H1 (cell line): ENCODE results near the gene STARD3NL. TPM values are rescaled to one million over a fixed set of nuclear protein-coding genes. Genes with fewer than 3 reads are reported as not detected.

Experiments
- CTCF ChIA-PET: fragments of 300-600 bp; sonication (Branson Sonifier 250); formaldehyde crosslinking; loops from one replicate; lab custom pipeline; 2021; ENCODE audit not compliant: partially characterized antibody; lab: Charles Lee
- POLR2A ChIA-PET: fragments of 300-600 bp; sonication (Branson Sonifier 250); formaldehyde crosslinking; loops from one replicate; lab custom pipeline; 2021; ENCODE audit warnings: inconsistent platforms; ENCODE audit not compliant: partially characterized antibody; lab: Charles Lee
- DNase-seq, 2 experiments: peaks; one replicate each; pipeline versions ENCODE4 v3.0.0 to v3.0.0-alpha.2; 2010 to 2022; ENCODE audit warnings: low spot score in 2 of 2, low read depth in 1 of 2, mixed read lengths in 1 of 2
- FAIRE-seq: peaks from 2 replicates; lab custom pipeline; 2011; peaks lifted over from hg19 to GRCh38; lab: Jason Lieb, UNC
- H2AFZ ChIP-seq: 2 replicates; pipeline ENCODE4 v1.8.1; 2012; ENCODE audit warnings: low read length, inconsistent platforms
- H2AK5ac ChIP-seq: 2 replicates; pipeline ENCODE4 v1.6.1; 2013; ENCODE audit warnings: low read depth, low read length
- H2BK120ac ChIP-seq: replicated peaks from 2 replicates; pipeline ENCODE3; 2013; ENCODE audit warnings: low read depth, low read length, inconsistent platforms
- H2BK12ac ChIP-seq: 2 replicates; pipeline ENCODE4 v1.6.1; 2013; ENCODE audit warnings: low read depth, low read length
- H2BK15ac ChIP-seq: 2 replicates; pipeline ENCODE4 v1.6.1; 2013; ENCODE audit warnings: low read length
- H2BK20ac ChIP-seq: 2 replicates; pipeline ENCODE4 v1.6.1; 2013; ENCODE audit warnings: low read length
- H2BK5ac ChIP-seq: 2 replicates; pipeline ENCODE4 v1.6.1; 2013; ENCODE audit warnings: low read depth, low read length
- H3K14ac ChIP-seq: 2 replicates; pipeline ENCODE4 v1.6.1; 2013; ENCODE audit warnings: inconsistent platforms; ENCODE audit not compliant: insufficient read length
- H3K18ac ChIP-seq: 2 replicates; pipeline ENCODE4 v1.6.1; 2013; ENCODE audit warnings: low read length; ENCODE audit errors: extremely low read depth
- H3K23ac ChIP-seq: 2 replicates; pipeline ENCODE4 v1.6.1; 2013; ENCODE audit warnings: inconsistent platforms; ENCODE audit not compliant: insufficient read length
- H3K23me2 ChIP-seq: 2 replicates; pipeline ENCODE4 v1.6.1; 2013; ENCODE audit warnings: low read depth, low read length
- H3K27ac ChIP-seq: 2 replicates; pipeline ENCODE4 v1.6.1; 2011; ENCODE audit warnings: low read depth, low read length, inconsistent platforms
- H3K27me3 ChIP-seq, 4 experiments: replicated peaks in 1 of 4; 1 replicate in 1 of 4; 2 replicates in 3 of 4; pipeline versions ENCODE4 v1.6.1 to v1.8.1; 2011 to 2013; ENCODE audit warnings: low read length in 3 of 4, mild to moderate bottlenecking in 3 of 4, inconsistent platforms in 2 of 4, mixed read lengths in 2 of 4, moderate library complexity in 1 of 4; ENCODE audit not compliant: control insufficient read depth in 3 of 4, insufficient read depth in 3 of 4; ENCODE audit errors: extremely low read depth in 1 of 4
- H3K36me3 ChIP-seq, 4 experiments: 2 replicates each; pipeline versions ENCODE4 v1.6.1 to v1.8.1; 2011 to 2013; ENCODE audit warnings: mild to moderate bottlenecking in 4 of 4, low read length in 3 of 4, moderate library complexity in 2 of 4, control low read depth in 1 of 4, inconsistent platforms in 1 of 4; ENCODE audit not compliant: insufficient read depth in 4 of 4, control insufficient read depth in 2 of 4
- H3K4ac ChIP-seq: replicated peaks from 2 replicates; pipeline ENCODE3; 2013; ENCODE audit warnings: low read length, low read depth, mixed read lengths, inconsistent platforms; ENCODE audit not compliant: insufficient read length
- H3K4me1 ChIP-seq, 4 experiments: replicated peaks in 1 of 4; 1 replicate in 1 of 4; 2 replicates in 3 of 4; pipeline versions ENCODE4 v1.6.1 to v1.8.1; 2011 to 2013; ENCODE audit warnings: low read length in 3 of 4, inconsistent platforms in 2 of 4, mixed read lengths in 1 of 4; ENCODE audit not compliant: insufficient read depth in 4 of 4, control insufficient read depth in 3 of 4
- H3K4me2 ChIP-seq, 2 experiments: 2 replicates each; pipeline versions ENCODE4 v1.6.1 to v1.8.1; 2011 to 2013; ENCODE audit warnings: low read depth in 2 of 2, low read length in 2 of 2, control low read depth in 1 of 2, inconsistent platforms in 1 of 2, mild to moderate bottlenecking in 1 of 2; ENCODE audit not compliant: insufficient read depth in 1 of 2
- H3K4me3 ChIP-seq, 4 experiments: fragments of 200-600, 300-600 bp in 1 of 4; sonication (generic), shearing (Covaris generic), sonication (Bioruptor Twin) in 1 of 4; 2 replicates each; pipeline versions ENCODE4 v1.5.1 to v1.8.1; 2011 to 2016; ENCODE audit warnings: low read length in 4 of 4, low read depth in 3 of 4, control low read depth in 2 of 4, inconsistent platforms in 2 of 4, mild to moderate bottlenecking in 2 of 4, mixed read lengths in 1 of 4, moderate library complexity in 1 of 4; ENCODE audit not compliant: insufficient read depth in 2 of 4; ENCODE audit errors: extremely low read depth in 1 of 4
- H3K56ac ChIP-seq: replicated peaks from 2 replicates; pipeline ENCODE3; 2013; ENCODE audit warnings: low read depth, mild to moderate bottlenecking, mixed read lengths, low read length, inconsistent platforms; ENCODE audit not compliant: insufficient read length
- H3K79me1 ChIP-seq: 2 replicates; pipeline ENCODE4 v1.6.1; 2013; ENCODE audit warnings: low read depth, low read length, control low read depth
- H3K79me2 ChIP-seq, 2 experiments: 2 replicates each; pipeline versions ENCODE4 v1.6.1 to v1.8.1; 2012 to 2013; ENCODE audit warnings: low read length in 2 of 2, mild to moderate bottlenecking in 2 of 2, inconsistent platforms in 1 of 2; ENCODE audit not compliant: insufficient read depth in 2 of 2, control insufficient read depth in 1 of 2
- H3K9ac ChIP-seq, 4 experiments: replicated peaks in 1 of 4; 1 replicate in 1 of 4; 2 replicates in 3 of 4; pipeline versions ENCODE4 v1.6.1 to v1.8.1; 2011 to 2013; ENCODE audit warnings: low read depth in 3 of 4, low read length in 3 of 4, control low read depth in 2 of 4, mild to moderate bottlenecking in 2 of 4, moderate library complexity in 2 of 4, inconsistent platforms in 1 of 4; ENCODE audit errors: extremely low read depth in 1 of 4
- H3K9me3 ChIP-seq, 2 experiments: 2 replicates each; pipeline versions ENCODE4 v1.6.1 to v1.8.1; 2012 to 2013; ENCODE audit warnings: mild to moderate bottlenecking in 2 of 2, moderate library complexity in 2 of 2, control low read depth in 1 of 2, inconsistent platforms in 1 of 2, low read depth in 1 of 2, low read length in 1 of 2, mixed read lengths in 1 of 2; ENCODE audit not compliant: insufficient read depth in 2 of 2
- H4K20me1 ChIP-seq, 2 experiments: replicated peaks in 1 of 2; 2 replicates each; pipeline versions ENCODE3 to v1.8.1; 2011 to 2013; ENCODE audit warnings: inconsistent platforms in 2 of 2, low read length in 2 of 2, mild to moderate bottlenecking in 1 of 2; ENCODE audit not compliant: insufficient read depth in 2 of 2, control insufficient read depth in 1 of 2
- H4K5ac ChIP-seq: 2 replicates; pipeline ENCODE4 v1.6.1; 2013; ENCODE audit warnings: low read length, low read depth, mixed read lengths, inconsistent platforms; ENCODE audit not compliant: insufficient read length
- H4K8ac ChIP-seq: 2 replicates; pipeline ENCODE4 v1.8.0; 2013; ENCODE audit warnings: mild to moderate bottlenecking, moderate library complexity, low read length, inconsistent platforms; ENCODE audit not compliant: insufficient read depth; ENCODE audit errors: extremely low read depth
- H4K91ac ChIP-seq: replicated peaks from 2 replicates; pipeline ENCODE3; 2013; ENCODE audit warnings: low read length, mixed read lengths, inconsistent platforms; ENCODE audit not compliant: insufficient read length
- BRCA1 ChIP-seq: IDR thresholded peaks from 2 replicates; pipeline ENCODE4 v1.6.1; 2012; ENCODE audit warnings: low read depth, low read length, improper control_type of control experiment
- CEBPB ChIP-seq: IDR thresholded peaks from 2 replicates; pipeline ENCODE4 v1.6.1; 2012; ENCODE audit warnings: low read depth, low read length
- CHD2 ChIP-seq: IDR thresholded peaks from 2 replicates; pipeline ENCODE4 v1.6.1; 2012; ENCODE audit warnings: low read length, improper control_type of control experiment
- EGR1 ChIP-seq: IDR thresholded peaks from 2 replicates; pipeline ENCODE4 v1.6.1; 2011; ENCODE audit warnings: low read depth, low read length, borderline replicate concordance
- GTF2F1 ChIP-seq: IDR thresholded peaks from 2 replicates; pipeline ENCODE4 v1.6.1; 2012; ENCODE audit warnings: low read depth, low read length, improper control_type of control experiment, borderline replicate concordance
- HDAC2 ChIP-seq, 2 experiments: fragments of 300-600 bp in 1 of 2; sonication (generic) in 1 of 2; IDR thresholded peaks; 2 replicates each; pipeline ENCODE4 v1.6.1; 2011 to 2012; ENCODE audit warnings: low read depth in 2 of 2, low read length in 2 of 2, mild to moderate bottlenecking in 2 of 2, moderate library complexity in 2 of 2, borderline replicate concordance in 1 of 2, inconsistent platforms in 1 of 2
- KDM1A ChIP-seq: fragments of 200-600, 300-600 bp; sonication (generic); IDR thresholded peaks from 2 replicates; pipeline ENCODE4 v1.7.1; 2016; ENCODE audit warnings: mild to moderate bottlenecking, low read length, borderline replicate concordance
- MAX ChIP-seq: IDR thresholded peaks from 2 replicates; pipeline ENCODE4 v1.6.1; 2012; ENCODE audit warnings: inconsistent platforms
- RBBP5 ChIP-seq: IDR thresholded peaks from 2 replicates; pipeline ENCODE4 v1.7.1; 2012; ENCODE audit warnings: low read depth, mild to moderate bottlenecking, inconsistent platforms, low read length, moderate library complexity, borderline replicate concordance
- SIX5 ChIP-seq: IDR thresholded peaks from 2 replicates; pipeline ENCODE4 v1.6.1; 2011; ENCODE audit warnings: mild to moderate bottlenecking, low read depth, low read length
- SP4 ChIP-seq: IDR thresholded peaks from 2 replicates; pipeline ENCODE4 v1.6.1; 2012; ENCODE audit warnings: low read length, inconsistent platforms
- TBP ChIP-seq: IDR thresholded peaks from 2 replicates; pipeline ENCODE4 v1.6.1; 2011; ENCODE audit warnings: low read depth, low read length, improper control_type of control experiment
- TCF12 ChIP-seq: IDR thresholded peaks from 2 replicates; pipeline ENCODE4 v1.6.1; 2011; ENCODE audit warnings: low read depth, mild to moderate bottlenecking, low read length
- YY1 ChIP-seq: IDR thresholded peaks from 2 replicates; pipeline ENCODE4 v1.6.1; 2011; ENCODE audit warnings: low read depth, mild to moderate bottlenecking, low read length
- WGBS, 2 experiments: shearing (Covaris generic) in 1 of 2; methylation state at CpG; one replicate each; pipeline versions ENCODE4 v1.1.6 to v1.1.7; 2013 to 2015; ENCODE audit warnings: low lambda C conversion rate in 2 of 2, mixed read lengths in 2 of 2, inconsistent platforms in 1 of 2, low coverage in 1 of 2, missing lambda C conversion rate in 1 of 2; ENCODE audit not compliant: insufficient replicate concordance in 2 of 2, insufficient coverage in 1 of 2, insufficient read length in 1 of 2; ENCODE audit errors: extremely low coverage in 1 of 2, missing lambda C conversion rate in 1 of 2; 5-methylcytosine and 5-hydroxymethylcytosine counted together
- polyA plus RNA-seq, 7 experiments: library from polyadenylated mRNA; depleted of rRNA in 3 of 7; stranded (reverse) in 5 of 7; unstranded in 2 of 7; fragments of >200 nt in 5 of 7; fragments of 200-250 nt in 2 of 7; gene quantifications; 1 replicate in 5 of 7; 2 replicates in 1 of 7; 4 replicates in 1 of 7; pipeline versions ENCODE4 v1.2.1 to v1.2.3, GENCODE V29; 2011 to 2013; ENCODE audit warnings: missing spikeins in 2 of 7, mixed read lengths in 2 of 7
- total RNA-seq: library from RNA; stranded (reverse); fragmentation: NEBNext Ultra II Directional; extraction: Animal tissue kit (Norgen Biotek cat#: 25700); gene quantifications from 2 replicates; pipeline ENCODE4 v1.2.1, GENCODE V29; 2021

STARD3NL gene
- total and polyA plus RNA-seq, 2 of the 8 experiments (the other 6 are each of a cell fraction or from before 2014, with no cell fraction given): 27.1 to 40.5 TPM

GRCh38 chr7:38147005-38147404 is 31.0 kb upstream of the STARD3NL start:
- no peaks in the 10 kb centered on the region for H3K9me3 ChIP-seq
- no peak overlapping the region for H4K91ac ChIP-seq
- H3K27ac ChIP-seq: no peak overlapping the region
- H2BK12ac ChIP-seq: no peak overlapping the region
- no peak overlapping the region for H2BK20ac ChIP-seq
- FAIRE-seq: no peak
- no peak overlapping the region for H4K8ac ChIP-seq
- no peak overlapping the region for H3K56ac ChIP-seq
- H3K4me3 ChIP-seq: no peak overlapping the region
- no peaks in the 10 kb centered on the region for H4K20me1 ChIP-seq
- WGBS, 2 experiments: 91% methylated on average over 2 of the region's 2 CpGs; no CpG with 5 or more reads in 1 of the 2 experiments
- H2AK5ac ChIP-seq: no peak overlapping the region
- no peaks in the 10 kb centered on the region for H3K23me2 ChIP-seq
- no peak overlapping the region for H3K23ac ChIP-seq
- no peak overlapping the region for H2BK120ac ChIP-seq
- no peak overlapping the region for H3K4me2 ChIP-seq
- H4K5ac ChIP-seq: no peak overlapping the region
- H3K27me3 ChIP-seq: no peaks in the 10 kb centered on the region
- no peak overlapping the region for H2BK15ac ChIP-seq
- H2BK5ac ChIP-seq: no peak overlapping the region
- H3K18ac ChIP-seq: no peak overlapping the region
- TF ChIP-seq YY1 (no peak), SP4 (no peak), KDM1A (no peak), GTF2F1 (no peak), RBBP5 (no peak), TCF12 (no peak), CEBPB (no peak), SIX5 (no peak), HDAC2 (IDR thresholded peaks at IDR 0.05; ENCODE audit: borderline replicate concordance in 1 of 2, low read depth in 2 of 2, low read length in 2 of 2) (no peak), TBP (no peak), EGR1 (no peak), CHD2 (no peak), MAX (no peak), BRCA1 (no peak)
- TF ChIP-seq, all 59 proteins: peak for 0
- DNase-seq: no peak
- Histone ChIP-seq H3K79me2 (no peaks in the 10 kb centered on the region), H3K14ac (no peak overlapping the region), H3K36me3 (no peaks in the 10 kb centered on the region), H3K9ac (no peak overlapping the region), H3K4me1 (no peaks in the 10 kb centered on the region), H3K79me1 (no peaks in the 10 kb centered on the region), H2AFZ (0 out of 2 replicates have a peak overlapping the region, but pooled peaks have one; percentile 55), H3K4ac (no peak overlapping the region)
- ChIA-PET CTCF (interaction anchor here (1.4 to 1.5 kb wide), 2 partner anchors 11 to 223 kb away, joined by 4 to 5 read pairs; no protein-coding TSS in a partner anchor), POLR2A (interaction anchor here (1.1 kb wide), 1 partner anchor 31 kb away, joined by 3 read pairs; the partner anchor contains the start of gene STARD3NL)
